Measurements from ENCODE around the gene TCP1. TPM values are rescaled to one million over a fixed set of nuclear protein-coding genes. Genes with fewer than 3 reads are reported as not detected.
A peak's percentile ranks its signal among the peaks of the same experiment; 100 is the strongest.

TCP1 gene
- total and polyA plus RNA-seq, 9 of the 15 experiments (the other 6 are each of a cell fraction or from before 2014, with no cell fraction given): 331 to 801 (median 645) TPM

DNA sequence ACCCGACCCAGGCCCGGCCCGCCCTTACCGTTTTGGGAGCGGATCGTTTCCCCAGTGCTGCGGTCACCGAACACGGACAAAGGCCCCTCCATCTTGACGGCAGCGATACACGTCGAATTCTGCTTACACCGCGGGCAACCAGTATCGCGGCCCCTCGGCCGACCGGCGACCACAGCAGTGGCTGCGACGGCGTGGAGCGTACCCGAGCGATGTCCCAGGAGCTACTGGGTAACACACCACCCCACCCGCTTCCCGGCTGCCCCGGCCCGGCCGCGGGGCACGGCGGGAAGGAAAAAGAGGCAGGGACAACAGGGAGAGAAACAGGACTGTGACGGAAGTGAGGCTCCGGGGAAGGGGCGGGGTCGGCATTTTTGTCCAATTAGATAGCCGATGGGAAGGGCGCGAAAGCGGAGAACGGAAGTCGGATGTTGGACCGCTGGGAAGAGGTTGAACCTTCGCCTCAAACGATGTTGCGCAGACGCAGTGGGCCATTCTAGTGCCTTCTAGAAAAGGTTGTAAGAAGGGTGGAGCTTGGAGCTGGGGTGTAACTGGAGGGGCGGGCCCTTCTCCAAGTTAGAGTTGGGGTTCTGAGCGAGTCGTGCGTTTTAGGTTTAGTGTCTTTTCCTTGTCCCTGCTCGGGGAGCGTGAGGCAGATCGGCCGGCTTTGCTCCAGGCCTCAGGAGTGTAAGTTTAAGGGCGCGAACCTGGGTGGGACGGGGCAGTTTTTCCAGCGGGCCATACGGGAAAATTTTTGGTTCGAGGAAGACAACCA is at the start of gene TCP1 (continued):
- TF ChIP-seq HNRNPH1 (optimal IDR thresholded peaks at IDR 0.05; ENCODE audit: low read depth, low read length): no peak
- 0 out of 2 replicates have a peak, but pooled peaks have one; percentile 41 for TF ChIP-seq ZNF707 (CRISPR knock-in tag; conservative IDR thresholded peaks at IDR 0.05)
- peak; percentile 92 for TF ChIP-seq ZFX (CRISPR knock-in tag; IDR thresholded peaks at IDR 0.05)
- TF ChIP-seq, protein P1, sequence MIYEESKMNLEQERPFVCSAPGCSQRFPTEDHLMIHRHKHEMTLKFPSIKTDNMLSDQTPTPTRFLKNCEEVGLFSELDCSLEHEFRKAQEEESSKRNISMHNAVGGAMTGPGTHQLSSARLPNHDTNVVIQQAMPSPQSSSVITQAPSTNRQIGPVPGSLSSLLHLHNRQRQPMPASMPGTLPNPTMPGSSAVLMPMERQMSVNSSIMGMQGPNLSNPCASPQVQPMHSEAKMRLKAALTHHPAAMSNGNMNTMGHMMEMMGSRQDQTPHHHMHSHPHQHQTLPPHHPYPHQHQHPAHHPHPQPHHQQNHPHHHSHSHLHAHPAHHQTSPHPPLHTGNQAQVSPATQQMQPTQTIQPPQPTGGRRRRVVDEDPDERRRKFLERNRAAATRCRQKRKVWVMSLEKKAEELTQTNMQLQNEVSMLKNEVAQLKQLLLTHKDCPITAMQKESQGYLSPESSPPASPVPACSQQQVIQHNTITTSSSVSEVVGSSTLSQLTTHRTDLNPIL (CRISPR knock-in tag; IDR thresholded peaks at IDR 0.05): no peak
- TF ChIP-seq, protein P2, sequence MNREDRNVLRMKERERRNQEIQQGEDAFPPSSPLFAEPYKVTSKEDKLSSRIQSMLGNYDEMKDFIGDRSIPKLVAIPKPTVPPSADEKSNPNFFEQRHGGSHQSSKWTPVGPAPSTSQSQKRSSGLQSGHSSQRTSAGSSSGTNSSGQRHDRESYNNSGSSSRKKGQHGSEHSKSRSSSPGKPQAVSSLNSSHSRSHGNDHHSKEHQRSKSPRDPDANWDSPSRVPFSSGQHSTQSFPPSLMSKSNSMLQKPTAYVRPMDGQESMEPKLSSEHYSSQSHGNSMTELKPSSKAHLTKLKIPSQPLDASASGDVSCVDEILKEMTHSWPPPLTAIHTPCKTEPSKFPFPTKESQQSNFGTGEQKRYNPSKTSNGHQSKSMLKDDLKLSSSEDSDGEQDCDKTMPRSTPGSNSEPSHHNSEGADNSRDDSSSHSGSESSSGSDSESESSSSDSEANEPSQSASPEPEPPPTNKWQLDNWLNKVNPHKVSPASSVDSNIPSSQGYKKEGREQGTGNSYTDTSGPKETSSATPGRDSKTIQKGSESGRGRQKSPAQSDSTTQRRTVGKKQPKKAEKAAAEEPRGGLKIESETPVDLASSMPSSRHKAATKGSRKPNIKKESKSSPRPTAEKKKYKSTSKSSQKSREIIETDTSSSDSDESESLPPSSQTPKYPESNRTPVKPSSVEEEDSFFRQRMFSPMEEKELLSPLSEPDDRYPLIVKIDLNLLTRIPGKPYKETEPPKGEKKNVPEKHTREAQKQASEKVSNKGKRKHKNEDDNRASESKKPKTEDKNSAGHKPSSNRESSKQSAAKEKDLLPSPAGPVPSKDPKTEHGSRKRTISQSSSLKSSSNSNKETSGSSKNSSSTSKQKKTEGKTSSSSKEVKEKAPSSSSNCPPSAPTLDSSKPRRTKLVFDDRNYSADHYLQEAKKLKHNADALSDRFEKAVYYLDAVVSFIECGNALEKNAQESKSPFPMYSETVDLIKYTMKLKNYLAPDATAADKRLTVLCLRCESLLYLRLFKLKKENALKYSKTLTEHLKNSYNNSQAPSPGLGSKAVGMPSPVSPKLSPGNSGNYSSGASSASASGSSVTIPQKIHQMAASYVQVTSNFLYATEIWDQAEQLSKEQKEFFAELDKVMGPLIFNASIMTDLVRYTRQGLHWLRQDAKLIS (CRISPR knock-in tag; IDR thresholded peaks at IDR 0.05): peak; percentile 85
- no peak for TF ChIP-seq KDM1A (IDR thresholded peaks at IDR 0.05)
- TF ChIP-seq SAP30 (IDR thresholded peaks at IDR 0.05; ENCODE audit: borderline replicate concordance, insufficient read depth, low read depth, low read length, poor library complexity, severe bottlenecking): peak; percentile 41
- peak; percentile 95 for TF ChIP-seq TAF7 (tag; IDR thresholded peaks at IDR 0.05)
- TF ChIP-seq ZNF830 (CRISPR knock-in tag; IDR thresholded peaks at IDR 0.05): no peak
- TF ChIP-seq, protein P3, sequence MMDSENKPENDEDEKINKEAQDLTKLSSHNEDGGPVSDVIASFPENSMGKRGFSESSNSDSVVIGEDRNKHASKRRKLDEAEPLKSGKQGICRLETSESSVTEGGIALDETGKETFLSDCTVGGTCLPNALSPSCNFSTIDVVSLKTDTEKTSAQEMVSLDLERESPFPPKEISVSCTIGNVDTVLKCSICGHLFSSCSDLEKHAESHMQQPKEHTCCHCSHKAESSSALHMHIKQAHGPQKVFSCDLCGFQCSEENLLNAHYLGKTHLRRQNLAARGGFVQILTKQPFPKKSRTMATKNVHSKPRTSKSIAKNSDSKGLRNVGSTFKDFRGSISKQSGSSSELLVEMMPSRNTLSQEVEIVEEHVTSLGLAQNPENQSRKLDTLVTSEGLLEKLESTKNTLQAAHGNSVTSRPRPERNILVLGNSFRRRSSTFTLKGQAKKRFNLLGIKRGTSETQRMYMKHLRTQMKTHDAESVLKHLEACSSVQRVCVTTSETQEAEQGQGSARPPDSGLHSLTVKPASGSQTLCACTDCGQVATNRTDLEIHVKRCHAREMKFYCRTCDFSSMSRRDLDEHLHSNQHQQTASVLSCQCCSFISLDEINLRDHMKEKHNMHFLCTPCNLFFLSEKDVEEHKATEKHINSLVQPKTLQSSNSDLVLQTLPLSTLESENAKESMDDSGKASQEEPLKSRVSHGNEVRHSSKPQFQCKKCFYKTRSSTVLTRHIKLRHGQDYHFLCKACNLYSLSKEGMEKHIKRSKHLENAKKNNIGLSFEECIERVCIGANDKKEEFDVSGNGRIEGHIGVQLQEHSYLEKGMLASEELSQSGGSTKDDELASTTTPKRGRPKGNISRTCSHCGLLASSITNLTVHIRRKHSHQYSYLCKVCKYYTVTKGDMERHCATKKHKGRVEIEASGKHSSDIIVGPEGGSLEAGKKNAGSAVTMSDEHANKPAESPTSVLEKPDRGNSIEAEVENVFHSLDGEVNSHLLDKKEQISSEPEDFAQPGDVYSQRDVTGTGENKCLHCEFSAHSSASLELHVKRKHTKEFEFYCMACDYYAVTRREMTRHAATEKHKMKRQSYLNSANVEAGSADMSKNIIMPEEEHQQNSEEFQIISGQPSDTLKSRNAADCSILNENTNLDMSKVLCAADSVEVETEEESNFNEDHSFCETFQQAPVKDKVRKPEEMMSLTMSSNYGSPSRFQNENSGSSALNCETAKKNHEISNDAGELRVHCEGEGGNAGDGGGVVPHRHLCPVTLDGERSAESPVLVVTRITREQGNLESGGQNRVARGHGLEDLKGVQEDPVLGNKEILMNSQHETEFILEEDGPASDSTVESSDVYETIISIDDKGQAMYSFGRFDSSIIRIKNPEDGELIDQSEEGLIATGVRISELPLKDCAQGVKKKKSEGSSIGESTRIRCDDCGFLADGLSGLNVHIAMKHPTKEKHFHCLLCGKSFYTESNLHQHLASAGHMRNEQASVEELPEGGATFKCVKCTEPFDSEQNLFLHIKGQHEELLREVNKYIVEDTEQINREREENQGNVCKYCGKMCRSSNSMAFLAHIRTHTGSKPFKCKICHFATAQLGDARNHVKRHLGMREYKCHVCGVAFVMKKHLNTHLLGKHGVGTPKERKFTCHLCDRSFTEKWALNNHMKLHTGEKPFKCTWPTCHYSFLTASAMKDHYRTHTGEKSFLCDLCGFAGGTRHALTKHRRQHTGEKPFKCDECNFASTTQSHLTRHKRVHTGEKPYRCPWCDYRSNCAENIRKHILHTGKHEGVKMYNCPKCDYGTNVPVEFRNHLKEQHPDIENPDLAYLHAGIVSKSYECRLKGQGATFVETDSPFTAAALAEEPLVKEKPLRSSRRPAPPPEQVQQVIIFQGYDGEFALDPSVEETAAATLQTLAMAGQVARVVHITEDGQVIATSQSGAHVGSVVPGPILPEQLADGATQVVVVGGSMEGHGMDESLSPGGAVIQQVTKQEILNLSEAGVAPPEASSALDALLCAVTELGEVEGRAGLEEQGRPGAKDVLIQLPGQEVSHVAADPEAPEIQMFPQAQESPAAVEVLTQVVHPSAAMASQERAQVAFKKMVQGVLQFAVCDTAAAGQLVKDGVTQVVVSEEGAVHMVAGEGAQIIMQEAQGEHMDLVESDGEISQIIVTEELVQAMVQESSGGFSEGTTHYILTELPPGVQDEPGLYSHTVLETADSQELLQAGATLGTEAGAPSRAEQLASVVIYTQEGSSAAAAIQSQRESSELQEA (IDR thresholded peaks at IDR 0.05; ENCODE audit: low read depth): no peak

Data from K562 (cell line).